PC-3 (cell line): Measurements from ENCODE around the gene GPRIN1.

ENCODE experiments used
- CTCF ChIP-seq: fragments of 300-600 bp; sonication (generic); conservative IDR thresholded peaks from 2 replicates; pipeline ENCODE4 v1.5.1; 2017; ENCODE audit warnings: antibody characterized with exemption, low read depth, mild to moderate bottlenecking, low read length
- EZH2 ChIP-seq: fragments of 300-600 bp; sonication (generic); IDR thresholded peaks from one replicate; pipeline ENCODE4 v1.6.1; 2017; ENCODE audit warnings: antibody characterized with exemption, mild to moderate bottlenecking, low read length; ENCODE audit not compliant: unreplicated experiment

GRCh38 chr5:176632745-176633144 is 22.8 kb upstream of the GPRIN1 start:
- TF ChIP-seq CTCF = no peak
- no peak for TF ChIP-seq EZH2
